Measurements from ENCODE around the gene RANBP10.

- TF ChIP-seq EZH2 (IDR thresholded peaks at IDR 0.05) (no peak), POLR2AphosphoS5 (IDR thresholded peaks at IDR 0.05; ENCODE audit: borderline replicate concordance, low read depth, low read length) (no peak), FOXP2 (optimal IDR thresholded peaks at IDR 0.05; ENCODE audit: control extremely low read depth, extremely low read length, insufficient read depth) (no peak)
These were observed 72.5 kb downstream of the RANBP10 start for GRCh38 chr16:67733734-67734470.

Measured in SK-N-MC (cell line).